Neuronal stem cell (in vitro differentiated cells): ENCODE measurements around the gene CA11.

ENCODE experiments used
- DNase-seq: peaks from one replicate; pipeline ENCODE4 v3.0.0-alpha.2; 2013; ENCODE audit warnings: low spot score
- H2AFZ ChIP-seq: one replicate; pipeline ENCODE4 v1.6.1; 2013; ENCODE audit warnings: mild to moderate bottlenecking, low read length, inconsistent platforms
- H2AK5ac ChIP-seq: 2 replicates; pipeline ENCODE4 v1.6.1; 2013; ENCODE audit warnings: low read depth, mild to moderate bottlenecking, inconsistent platforms, low read length, moderate library complexity, mixed read lengths
- H2BK120ac ChIP-seq: 2 replicates; pipeline ENCODE4 v1.6.1; 2013; ENCODE audit warnings: low read depth, mild to moderate bottlenecking, inconsistent platforms, low read length, moderate library complexity, mixed read lengths
- H2BK12ac ChIP-seq: one replicate; pipeline ENCODE4 v1.6.1; 2013; ENCODE audit warnings: low read length, inconsistent platforms
- H2BK15ac ChIP-seq: 2 replicates; pipeline ENCODE4 v1.6.1; 2013; ENCODE audit warnings: mild to moderate bottlenecking, low read length, inconsistent platforms, mixed read lengths
- H2BK5ac ChIP-seq: one replicate; pipeline ENCODE4 v1.6.1; 2013; ENCODE audit warnings: inconsistent platforms, mild to moderate bottlenecking, low read length, moderate library complexity
- H3K14ac ChIP-seq: one replicate; pipeline ENCODE4 v1.6.1; 2013; ENCODE audit warnings: low read length, inconsistent platforms
- H3K18ac ChIP-seq: 2 replicates; pipeline ENCODE4 v1.6.1; 2013; ENCODE audit warnings: low read length, inconsistent platforms
- H3K23ac ChIP-seq: 2 replicates; pipeline ENCODE4 v1.6.1; 2013; ENCODE audit warnings: low read depth, mild to moderate bottlenecking, mixed read lengths, low read length, inconsistent platforms; ENCODE audit not compliant: poor library complexity
- H3K27ac ChIP-seq: replicated peaks from 3 replicates; pipeline ENCODE4 v1.5.1; 2013; ENCODE audit warnings: low read length, inconsistent platforms
- H3K27me3 ChIP-seq, 3 experiments: 2 replicates each; pipeline ENCODE4 v1.6.1; 2013; ENCODE audit warnings: low read length in 3 of 3, mild to moderate bottlenecking in 2 of 3, inconsistent platforms in 1 of 3, low read depth in 1 of 3, mixed read lengths in 1 of 3, moderate library complexity in 1 of 3; ENCODE audit not compliant: control insufficient read depth in 3 of 3, insufficient read depth in 3 of 3
- H3K36me3 ChIP-seq, 2 donors: replicated peaks in 1 of 2; 2 replicates each; pipeline ENCODE4 v1.6.1; 2013; ENCODE audit warnings: low read length in 2 of 2; ENCODE audit not compliant: control insufficient read depth in 2 of 2, insufficient read depth in 2 of 2
- H3K4ac ChIP-seq: 2 replicates; pipeline ENCODE4 v1.6.1; 2013; ENCODE audit warnings: inconsistent platforms, mild to moderate bottlenecking, low read length, moderate library complexity
- H3K4me1 ChIP-seq, 2 donors: 1 replicate in 1 of 2; 2 replicates in 1 of 2; pipeline ENCODE4 v1.6.1; 2013; ENCODE audit warnings: low read length in 2 of 2, low read depth in 1 of 2; ENCODE audit not compliant: control insufficient read depth in 2 of 2, insufficient read depth in 1 of 2
- H3K4me2 ChIP-seq: one replicate; pipeline ENCODE4 v1.6.1; 2013; ENCODE audit warnings: mild to moderate bottlenecking, low read length, inconsistent platforms; ENCODE audit not compliant: insufficient read depth, poor library complexity, severe bottlenecking
- H3K4me3 ChIP-seq, 2 donors: 2 replicates each; pipeline ENCODE4 v1.5.1; 2013; ENCODE audit warnings: low read length in 2 of 2, mild to moderate bottlenecking in 2 of 2, inconsistent platforms in 1 of 2, moderate library complexity in 1 of 2
- H3K79me1 ChIP-seq: one replicate; pipeline ENCODE4 v1.6.1; 2013; ENCODE audit warnings: low read depth, mild to moderate bottlenecking, inconsistent platforms, low read length, moderate library complexity
- H3K9ac ChIP-seq: one replicate; pipeline ENCODE4 v1.6.1; 2013; ENCODE audit warnings: mild to moderate bottlenecking, low read depth, low read length, inconsistent platforms; ENCODE audit not compliant: poor library complexity
- H3K9me3 ChIP-seq, 2 donors: replicated peaks in 1 of 2; 2 replicates each; pipeline versions ENCODE3 to v1.6.1; 2013; ENCODE audit warnings: low read length in 2 of 2, mild to moderate bottlenecking in 2 of 2, inconsistent platforms in 1 of 2, low read depth in 1 of 2, mixed read lengths in 1 of 2, moderate library complexity in 1 of 2; ENCODE audit not compliant: control insufficient read depth in 2 of 2, insufficient read depth in 1 of 2
- H4K8ac ChIP-seq: one replicate; pipeline ENCODE4 v1.6.1; 2013; ENCODE audit warnings: low read depth, mild to moderate bottlenecking, inconsistent platforms, low read length, moderate library complexity
- H4K91ac ChIP-seq: one replicate; pipeline ENCODE4 v1.6.1; 2013; ENCODE audit warnings: low read length, low read depth, mild to moderate bottlenecking, inconsistent platforms; ENCODE audit not compliant: poor library complexity
- WGBS, 2 donors: extraction: QIAGEN DNeasy Blood & Tissue Kit; methylation state at CpG; one replicate each; pipeline ENCODE4 v1.1.7; 2013; ENCODE audit warnings: missing lambda C conversion rate in 2 of 2, mixed read lengths in 1 of 2; ENCODE audit not compliant: insufficient read length in 2 of 2, insufficient replicate concordance in 1 of 2; ENCODE audit errors: extremely low coverage in 2 of 2; 5-methylcytosine and 5-hydroxymethylcytosine counted together

Gene CA11

DNA sequence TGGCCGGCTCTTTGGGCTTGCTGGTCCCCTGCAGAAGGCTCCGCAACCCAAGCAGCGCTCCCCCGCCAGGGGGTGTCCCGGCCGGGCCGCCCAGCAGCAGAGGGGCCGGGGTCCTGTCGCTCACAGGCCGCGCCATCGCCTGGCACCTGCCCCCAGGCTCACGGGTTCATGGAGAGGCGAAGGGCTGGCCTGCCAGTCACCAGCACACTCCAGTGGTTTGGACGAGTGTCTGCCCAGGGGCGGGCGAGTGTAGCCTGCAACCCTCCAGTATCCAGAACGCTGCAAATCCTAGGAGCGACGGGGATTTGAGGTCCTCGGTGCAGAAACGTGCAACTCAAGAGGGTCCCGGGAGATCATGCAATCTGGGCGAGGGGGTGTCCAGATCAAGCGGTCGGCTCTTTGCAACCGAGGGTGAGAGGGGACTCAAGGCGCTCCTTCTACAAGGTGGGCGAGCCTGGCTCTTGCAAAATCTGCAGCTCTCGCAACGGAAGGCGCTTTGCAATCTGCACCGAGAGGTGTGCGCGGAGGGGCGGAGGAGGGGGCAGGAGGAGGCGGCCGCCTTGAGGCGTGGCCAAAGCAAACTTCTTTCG, 9.0 kb downstream of the CA11 start, which contains the start of gene DBP:
DBP (minus strand) TSS at position 521 of the 590 bp plus-strand sequence; CDS start at position 136, 385 bp downstream.
- no CpG with 5 or more reads among the region's 40 CpGs for WGBS, 2 donors
- no peak for DNase-seq
- Histone ChIP-seq H3K9me3 (peaks cover 0 to 3% of the 10 kb centered on the region in 2 donors), H3K18ac (peak within 1 kb of the TSS; percentile 96), H3K4me3 (peak within 1 kb of the TSS; percentile 71 to 78), H2AFZ (peak within 1 kb of the TSS; percentile 77), H3K4ac (peak within 1 kb of the TSS; percentile 8), H2AK5ac (peak within 1 kb of the TSS; percentile 60), H2BK15ac (peak within 1 kb of the TSS; percentile 80), H2BK120ac (no peak within 1 kb of the TSS), H4K8ac (no peak within 1 kb of the TSS), H3K4me1 (peaks cover 20 to 36% of the 10 kb centered on the region in 2 donors), H4K91ac (no peak within 1 kb of the TSS), H3K23ac (peak within 1 kb of the TSS; percentile 34), H3K27me3 (peaks cover 0 to 4% (median 0%) of the 10 kb centered on the region in 3 experiments), H3K9ac (peak within 1 kb of the TSS; percentile 92), H2BK12ac (no peak within 1 kb of the TSS), H3K36me3 (peaks cover 5 to 9% of the 10 kb centered on the region in 2 donors), H2BK5ac (peak within 1 kb of the TSS; percentile 84), H3K14ac (no peak within 1 kb of the TSS), H3K79me1 (no peaks in the 10 kb centered on the region), H3K4me2 (peak within 1 kb of the TSS; percentile 97), H3K27ac (peak within 1 kb of the TSS; percentile 89)

DNA sequence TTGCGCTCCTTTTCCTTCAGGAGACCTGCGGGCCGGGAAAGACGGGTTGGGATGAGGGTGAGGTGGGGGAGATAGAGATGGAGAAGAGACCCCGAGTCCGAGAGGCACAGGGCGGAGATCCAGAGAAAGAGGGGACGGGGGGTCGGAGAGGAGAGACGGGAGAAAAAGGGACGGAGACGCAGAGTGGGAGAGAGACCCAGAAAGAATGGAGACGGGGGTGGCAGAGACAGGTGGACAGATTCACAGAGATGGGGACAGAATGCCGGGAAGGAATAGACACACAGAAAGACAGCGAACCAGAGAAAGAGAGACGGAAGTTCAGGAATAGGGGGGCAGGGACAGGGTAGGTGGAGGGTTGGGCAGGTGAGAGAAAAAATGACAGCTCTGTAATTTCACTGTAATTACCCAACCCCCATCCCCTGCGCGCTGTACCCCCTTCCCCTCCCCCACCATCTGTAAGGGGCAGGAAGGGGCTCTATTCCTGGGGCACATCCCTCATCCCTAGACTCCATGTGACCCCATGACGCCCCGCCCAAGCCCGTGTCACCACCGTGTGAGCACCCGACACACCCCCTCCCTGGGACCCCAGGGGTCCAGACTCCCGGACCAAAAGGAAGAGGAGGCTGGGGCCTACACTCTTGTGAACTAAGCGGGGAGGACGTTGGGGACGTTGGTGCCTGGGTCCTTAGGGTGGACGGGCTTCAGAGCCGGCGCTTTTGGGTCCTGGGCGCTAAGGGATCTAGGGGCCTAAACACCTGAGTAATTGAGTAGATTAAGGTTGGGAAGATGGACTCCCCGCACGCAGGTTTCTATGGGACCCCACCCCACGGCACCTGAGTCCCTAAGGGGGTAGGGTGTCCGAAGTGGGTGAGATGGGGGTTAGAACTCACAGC, 9.8 kb downstream of the CA11 start:
- Histone ChIP-seq H4K91ac (no peak overlapping the region), H3K4ac (peak overlapping the region; percentile 8), H3K79me1 (no peaks in the 10 kb centered on the region), H3K4me1 (peaks cover 21 to 39% of the 10 kb centered on the region in 2 donors), H3K14ac (peak overlapping the region; percentile 63), H4K8ac (no peak overlapping the region), H3K36me3 (peaks cover 5 to 10% of the 10 kb centered on the region in 2 donors), H3K4me2 (peak overlapping the region; percentile 97), H3K4me3 (peak overlapping the region; percentile 71 to 78), H2BK5ac (peak overlapping the region; percentile 84), H2BK12ac (no peak overlapping the region), H3K18ac (peak overlapping the region; percentile 96), H3K27ac (no peak overlapping the region), H3K23ac (peak overlapping the region; percentile 81), H2AFZ (peak overlapping the region; percentile 83), H3K9ac (peak overlapping the region; percentile 88), H2BK15ac (peak overlapping the region; percentile 78), H3K9me3 (peaks cover 0 to 3% of the 10 kb centered on the region in 2 donors), H2BK120ac (no peak overlapping the region), H2AK5ac (peak overlapping the region; percentile 60), H3K27me3 (peaks cover 0 to 4% (median 0%) of the 10 kb centered on the region in 3 experiments)
- DNase-seq: no peak
- no CpG with 5 or more reads among the region's 35 CpGs for WGBS, 2 donors

DNA sequence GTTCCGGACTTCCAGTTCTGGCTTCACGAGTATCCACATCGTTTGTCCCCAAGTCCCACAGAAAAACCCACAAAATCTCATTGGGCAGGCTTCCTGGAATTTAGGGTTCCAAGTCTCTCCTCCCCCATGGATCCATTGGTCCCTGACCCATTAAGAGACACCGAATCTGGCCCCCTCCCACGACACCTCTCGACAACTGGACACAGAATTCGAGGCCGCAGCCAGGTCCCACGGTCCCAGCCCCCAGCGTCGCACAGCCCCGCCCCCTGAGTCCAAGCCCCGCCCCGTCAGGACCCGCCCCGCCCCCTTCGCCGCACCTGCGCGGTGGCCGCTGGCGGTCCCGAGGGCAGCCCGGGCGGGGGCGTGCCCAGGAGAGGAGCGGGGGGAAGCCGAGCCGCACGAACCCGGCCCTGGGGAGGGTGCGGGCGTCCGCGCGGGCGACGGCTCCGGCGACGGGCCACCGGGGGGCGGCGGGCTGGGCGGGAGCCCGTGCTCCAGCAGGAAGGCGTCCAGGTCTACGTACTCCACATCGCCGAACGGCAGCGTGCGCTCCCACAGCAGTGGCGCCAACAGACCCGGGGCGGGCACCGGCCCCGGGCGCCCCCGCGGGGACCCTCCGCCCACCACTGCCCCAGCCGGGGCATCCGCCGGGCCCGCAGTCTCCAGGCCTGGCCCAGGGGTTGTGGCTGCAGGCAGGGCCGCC, 10.6 kb downstream of the CA11 start:
- peak; percentile 58 for DNase-seq
- Histone ChIP-seq H3K4me3 (peak overlapping the region; percentile 71 to 78), H2BK5ac (peak overlapping the region; percentile 83), H2BK120ac (no peak overlapping the region), H3K27ac (peak overlapping the region; percentile 57), H4K8ac (no peak overlapping the region), H2AK5ac (peak overlapping the region; percentile 33), H3K4ac (no peak overlapping the region), H4K91ac (no peak overlapping the region), H3K14ac (peak overlapping the region; percentile 63), H2BK12ac (no peak overlapping the region), H3K23ac (peak overlapping the region; percentile 81), H2BK15ac (peak overlapping the region; percentile 70), H2AFZ (peak overlapping the region; percentile 83), H3K27me3 (peaks cover 0 to 4% (median 0%) of the 10 kb centered on the region in 3 experiments), H3K4me1 (peaks cover 29 to 45% of the 10 kb centered on the region in 2 donors), H3K9ac (peak overlapping the region; percentile 88), H3K79me1 (no peaks in the 10 kb centered on the region), H3K18ac (peak overlapping the region; percentile 93), H3K9me3 (peaks cover 0 to 3% of the 10 kb centered on the region in 2 donors), H3K36me3 (peaks cover 8 to 10% of the 10 kb centered on the region in 2 donors), H3K4me2 (peak overlapping the region; percentile 97)
- no CpG with 5 or more reads among the region's 67 CpGs for WGBS, 2 donors
